MM.1S (cell line): ENCODE results near the gene URB1.

Experiments
- DNase-seq: peaks from one replicate; pipeline ENCODE4 v3.0.0-alpha.2; 2015
- H2AFZ ChIP-seq: fragments of 300-600 bp; sonication (generic); 2 replicates; pipeline ENCODE4 v1.6.0; 2016; ENCODE audit warnings: antibody characterized with exemption, low read length
- H3F3A ChIP-seq: fragments of 300-600 bp; sonication (generic); 2 replicates; pipeline ENCODE4 v1.6.1; 2016; ENCODE audit warnings: mild to moderate bottlenecking, antibody characterized with exemption, low read length, moderate library complexity, mixed read lengths; ENCODE audit not compliant: insufficient read depth
- H3K27ac ChIP-seq: fragments of 300-600 bp; sonication (generic); 2 replicates; pipeline ENCODE4 v1.5.1; 2016; ENCODE audit warnings: mild to moderate bottlenecking, low read length
- H3K27me3 ChIP-seq: fragments of 300-600 bp; sonication (generic); replicated peaks from 2 replicates; pipeline ENCODE4 v1.6.0; 2016; ENCODE audit warnings: low read length; ENCODE audit not compliant: insufficient read depth
- H3K36me3 ChIP-seq: fragments of 300-600 bp; sonication (generic); replicated peaks from 2 replicates; pipeline ENCODE4 v1.6.1; 2016; ENCODE audit warnings: mild to moderate bottlenecking, low read length, mixed read lengths; ENCODE audit not compliant: insufficient read depth
- H3K4me1 ChIP-seq: fragments of 300-600 bp; sonication (generic); 2 replicates; pipeline ENCODE4 v1.6.1; 2016; ENCODE audit warnings: low read length, mixed read lengths
- H3K4me2 ChIP-seq: fragments of 300-600 bp; sonication (generic); 2 replicates; pipeline ENCODE4 v1.6.0; 2016; ENCODE audit warnings: low read depth, low read length
- H3K4me3 ChIP-seq: fragments of 300-600 bp; sonication (generic); 2 replicates; pipeline ENCODE4 v1.5.1; 2016; ENCODE audit warnings: low read length, mixed read lengths
- H3K79me2 ChIP-seq: fragments of 300-600 bp; sonication (generic); 2 replicates; pipeline ENCODE4 v1.6.1; 2016; ENCODE audit warnings: mixed run types, low read length, mixed read lengths
- H3K9ac ChIP-seq: fragments of 300-600 bp; sonication (generic); 2 replicates; pipeline ENCODE4 v1.6.1; 2016; ENCODE audit warnings: low read length, mixed read lengths
- H3K9me2 ChIP-seq: fragments of 300-600 bp; sonication (generic); replicated peaks from 2 replicates; pipeline ENCODE4 v1.6.1; 2016; ENCODE audit warnings: mild to moderate bottlenecking, low read length, mixed read lengths; ENCODE audit not compliant: insufficient read depth
- H3K9me3 ChIP-seq: fragments of 300-600 bp; sonication (generic); replicated peaks from 2 replicates; pipeline ENCODE4 v1.6.1; 2016; ENCODE audit warnings: mild to moderate bottlenecking, low read length, mixed read lengths; ENCODE audit not compliant: insufficient read depth
- H4K20me1 ChIP-seq: fragments of 300-600 bp; sonication (generic); 2 replicates; pipeline ENCODE4 v1.6.1; 2016; ENCODE audit warnings: mild to moderate bottlenecking, low read length, moderate library complexity, mixed read lengths; ENCODE audit not compliant: insufficient read depth
- CTCF ChIP-seq: fragments of 300-600 bp; sonication (generic); IDR thresholded peaks from 2 replicates; pipeline ENCODE4 v1.5.1; 2016; ENCODE audit warnings: antibody characterized with exemption, low read length, mixed read lengths
- EZH2 ChIP-seq: fragments of 300-600 bp; sonication (generic); optimal IDR thresholded peaks from 2 replicates; pipeline ENCODE3; 2017; ENCODE audit warnings: low read depth, mild to moderate bottlenecking, antibody characterized with exemption, low read length, mixed read lengths
- EZH2phosphoT487 ChIP-seq: fragments of 300-600 bp; sonication (generic); IDR thresholded peaks from 2 replicates; pipeline ENCODE4 v1.6.1; 2018; ENCODE audit warnings: antibody characterized with exemption, low read length

URB1 gene

GRCh38 chr21:32322676-32323075 is 70.1 kb downstream of the URB1 start:
- H3K36me3 ChIP-seq: peaks cover 37% of the 10 kb centered on the region
- no peak for TF ChIP-seq EZH2
- no peak for TF ChIP-seq EZH2phosphoT487
- no peak for TF ChIP-seq CTCF
- no peaks in the 10 kb centered on the region for H3F3A ChIP-seq
- H4K20me1 ChIP-seq: no peaks in the 10 kb centered on the region
- no peaks in the 10 kb centered on the region for H3K4me1 ChIP-seq
- H3K9ac ChIP-seq: no peak overlapping the region
- no peaks in the 10 kb centered on the region for H3K79me2 ChIP-seq
- no peak overlapping the region for H3K4me2 ChIP-seq
- H3K9me3 ChIP-seq: no peaks in the 10 kb centered on the region
- no peaks in the 10 kb centered on the region for H3K9me2 ChIP-seq
- DNase-seq: no peak
- H3K27me3 ChIP-seq: no peaks in the 10 kb centered on the region
- H3K27ac ChIP-seq: no peak overlapping the region
- no peak overlapping the region for H3K4me3 ChIP-seq
- no peak overlapping the region for H2AFZ ChIP-seq

GRCh38 chr21:32322103-32322502 is 70.7 kb downstream of the URB1 start:
- Histone ChIP-seq H3K9me2 (no peaks in the 10 kb centered on the region), H3K4me3 (no peak overlapping the region), H3F3A (no peaks in the 10 kb centered on the region), H3K4me2 (no peak overlapping the region), H3K4me1 (no peaks in the 10 kb centered on the region), H3K79me2 (no peaks in the 10 kb centered on the region), H4K20me1 (no peaks in the 10 kb centered on the region), H3K9me3 (no peaks in the 10 kb centered on the region), H3K27me3 (no peaks in the 10 kb centered on the region), H3K9ac (no peak overlapping the region), H3K36me3 (peaks cover 43% of the 10 kb centered on the region), H3K27ac (no peak overlapping the region), H2AFZ (no peak overlapping the region)
- no peak for TF ChIP-seq EZH2
- no peak for TF ChIP-seq EZH2phosphoT487
- no peak for TF ChIP-seq CTCF
- DNase-seq: no peak

- Histone ChIP-seq H3K9me2 (no peaks in the 10 kb centered on the region), H3K27ac (no peak overlapping the region), H3K36me3 (peaks cover 47% of the 10 kb centered on the region), H3K9ac (no peak overlapping the region), H3K79me2 (no peaks in the 10 kb centered on the region), H3K4me2 (no peak overlapping the region), H4K20me1 (no peaks in the 10 kb centered on the region), H3K4me3 (no peak overlapping the region), H3K9me3 (no peaks in the 10 kb centered on the region), H3K27me3 (no peaks in the 10 kb centered on the region), H2AFZ (no peak overlapping the region), H3F3A (no peaks in the 10 kb centered on the region), H3K4me1 (no peaks in the 10 kb centered on the region)
- no peak for TF ChIP-seq EZH2phosphoT487
- TF ChIP-seq CTCF: no peak
- no peak for TF ChIP-seq EZH2
- no peak for DNase-seq
Observed at GRCh38 chr21:32321480-32321879, 71.3 kb downstream of the URB1 start.

DNA sequence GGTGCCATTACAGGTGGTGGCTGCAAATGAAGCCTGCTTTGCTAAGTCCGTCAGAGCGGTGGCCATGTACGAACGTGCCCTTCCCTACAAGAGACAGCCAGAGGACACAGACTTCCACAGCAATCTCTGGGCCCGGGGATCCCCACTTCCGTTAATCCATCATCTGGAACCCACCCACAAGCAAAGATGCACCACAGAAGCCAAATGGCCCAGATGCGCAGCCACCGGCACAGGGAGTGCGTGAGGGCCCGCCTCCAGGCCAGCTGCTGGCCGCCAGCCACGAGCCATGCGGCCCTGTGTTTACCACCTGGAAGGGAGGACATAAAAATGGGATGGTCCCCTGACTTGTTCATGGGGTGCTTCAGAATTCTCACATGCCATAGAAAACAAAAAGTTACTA is 72.1 kb downstream of the URB1 start:
- H3K27me3 ChIP-seq: no peaks in the 10 kb centered on the region
- H4K20me1 ChIP-seq: no peaks in the 10 kb centered on the region
- peaks cover 47% of the 10 kb centered on the region for H3K36me3 ChIP-seq
- H3K27ac ChIP-seq: no peak overlapping the region
- no peak overlapping the region for H3K4me3 ChIP-seq
- no peak for TF ChIP-seq EZH2phosphoT487
- TF ChIP-seq EZH2: no peak
- TF ChIP-seq CTCF: no peak
- H3F3A ChIP-seq: no peaks in the 10 kb centered on the region
- no peak overlapping the region for H2AFZ ChIP-seq
- no peak overlapping the region for H3K9ac ChIP-seq
- H3K79me2 ChIP-seq: no peaks in the 10 kb centered on the region
- H3K9me2 ChIP-seq: no peaks in the 10 kb centered on the region
- H3K9me3 ChIP-seq: no peaks in the 10 kb centered on the region
- no peaks in the 10 kb centered on the region for H3K4me1 ChIP-seq
- DNase-seq: no peak
- H3K4me2 ChIP-seq: no peak overlapping the region
